ENCODE data around the gene PDE2A.

- TF ChIP-seq CTCF (conservative IDR thresholded peaks at IDR 0.05; ENCODE audit: low read depth, low read length) (0 out of 2 replicates have a peak, but pooled peaks have one; percentile 17), EZH2 (IDR thresholded peaks at IDR 0.05; ENCODE audit: borderline replicate concordance, low read depth, low read length, poor library complexity, severe bottlenecking) (no peak)
Measured at GRCh38 chr11:72598906-72599305, 75.3 kb downstream of the PDE2A start.
